Breast epithelium (tissue), 4 donors: ENCODE measurements around the gene PDCD1LG2. TPM values are rescaled to one million over a fixed set of nuclear protein-coding genes. Genes with fewer than 3 reads are reported as not detected.

Experiments
- DNase-seq, 2 donors: peaks; one replicate each; pipeline ENCODE4 v3.0.0-alpha.2; 2019; ENCODE audit warnings: low spot score in 2 of 2
- H3K27ac ChIP-seq, 2 donors: fragments of 200-600 bp; sonication (generic) in 1 of 2; one replicate each; pipeline ENCODE4 v1.5.1; 2016 to 2019; ENCODE audit warnings: mild to moderate bottlenecking in 1 of 2
- H3K27me3 ChIP-seq, 2 donors: fragments of 200-600 bp; sonication (generic) in 1 of 2; one replicate each; pipeline versions ENCODE4 v1.5.1 to v1.6.0; 2017 to 2019; ENCODE audit warnings: control low read depth in 1 of 2, mild to moderate bottlenecking in 1 of 2
- H3K36me3 ChIP-seq: fragments of 200-600 bp; one replicate; pipeline ENCODE4 v1.5.1; 2019
- H3K4me1 ChIP-seq, 2 donors: fragments of 200-600 bp; sonication (generic); one replicate each; pipeline ENCODE4 v1.5.1; 2016 to 2019; ENCODE audit warnings: control low read depth in 1 of 2
- H3K4me3 ChIP-seq, 3 donors: fragments of 200-600 bp; sonication (generic); 1 replicate in 2 of 3; 2 replicates in 1 of 3; pipeline ENCODE4 v1.5.1; 2016 to 2019; ENCODE audit warnings: mild to moderate bottlenecking in 3 of 3, moderate library complexity in 2 of 3
- H3K9me3 ChIP-seq, 2 donors: fragments of 200-600 bp; sonication (generic) in 1 of 2; one replicate each; pipeline ENCODE4 v1.5.1; 2016 to 2019; ENCODE audit warnings: control low read depth in 1 of 2
- CTCF ChIP-seq, 3 donors: fragments of 450-650 bp; IDR thresholded peaks; one replicate each; pipeline ENCODE4 v1.5.1; 2016 to 2017; ENCODE audit warnings: antibody characterized with exemption in 3 of 3, mild to moderate bottlenecking in 3 of 3, moderate library complexity in 3 of 3
- POLR2A ChIP-seq: fragments of 450-650 bp; IDR thresholded peaks from one replicate; pipeline ENCODE4 v1.6.1; 2016; ENCODE audit warnings: antibody characterized with exemption, mild to moderate bottlenecking, moderate library complexity
- POLR2AphosphoS5 ChIP-seq, 3 donors: sonication (generic); formaldehyde crosslinking; IDR thresholded peaks; one replicate each; pipeline ENCODE4 v1.6.1; 2017; ENCODE audit warnings: antibody characterized with exemption in 3 of 3
- intact Hi-C: fragments of 100-400 bp; cut with DNase I; formaldehyde crosslinking; loops from one replicate; pipeline ENCODE4 v1.15.1; 2023; ENCODE audit warnings: low total_unique reads
- total RNA-seq, 3 donors: library from RNA; depleted of rRNA; stranded (reverse); fragments of >200 nt; gene quantifications; one replicate each; pipeline ENCODE4 v1.1.0, GENCODE V29; 2016

The PDCD1LG2 gene
- total RNA-seq, 3 donors from 2014 or later: 1.6 to 8.0 (median 3.3) TPM

DNA sequence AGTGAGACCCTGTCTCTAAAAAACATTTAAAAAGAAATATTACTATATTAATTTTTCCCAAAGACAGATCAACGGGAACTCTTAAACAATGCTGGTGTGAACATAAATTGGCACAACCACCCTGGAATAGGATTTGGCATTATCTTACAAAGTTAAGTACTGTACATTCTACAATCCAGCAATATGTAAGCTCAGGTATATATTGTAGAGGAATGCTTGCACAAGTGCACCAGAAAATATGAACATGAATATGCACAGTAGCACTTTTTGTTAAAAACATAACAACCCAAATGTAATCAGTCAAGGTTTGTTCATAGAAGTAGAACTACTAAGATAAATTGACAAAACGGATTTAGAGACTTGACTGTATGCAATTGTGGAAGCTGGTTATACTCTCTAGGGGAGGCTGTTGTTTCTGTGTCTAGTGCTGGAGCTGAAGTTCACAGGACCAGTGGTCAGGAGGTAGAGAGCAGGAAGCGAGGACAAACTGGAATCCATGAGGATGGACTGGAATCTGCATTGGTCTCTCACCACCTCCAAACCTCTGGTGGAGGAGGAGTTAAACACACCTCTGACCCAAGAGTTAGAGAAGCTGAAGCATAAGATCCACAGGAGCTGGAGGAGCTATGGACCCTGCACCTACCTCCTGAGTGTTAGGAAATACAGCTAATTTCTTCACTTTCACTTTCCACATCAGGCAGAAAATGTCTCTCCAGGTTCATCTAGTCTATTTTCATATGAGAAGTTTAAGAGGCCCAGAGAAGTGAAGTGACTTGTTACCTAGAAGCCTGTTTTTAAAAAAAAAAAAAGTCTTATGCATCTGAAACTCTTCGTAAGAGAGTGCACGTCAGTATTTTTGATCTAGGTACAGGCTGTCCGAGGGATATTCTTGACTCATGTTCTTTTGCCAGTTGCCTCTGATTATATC, 98.2 kb downstream of the PDCD1LG2 start:
- intact Hi-C loops: no loop called here
- H3K27ac ChIP-seq: peak overlapping the region; percentile 63 to 83

GRCh38 chr9:5609226-5609596, 98.9 kb downstream of the PDCD1LG2 start:
- intact Hi-C loops: no loop called here

More for the DNA sequence above, 98.2 kb downstream of the PDCD1LG2 start:
- Histone ChIP-seq H3K4me3 (peak overlapping the region; percentile 30 to 67 (median 43)), H3K9me3 (no peaks in the 10 kb centered on the region), H3K4me1 (no peaks in the 10 kb centered on the region), H3K36me3 (no peaks in the 10 kb centered on the region), H3K27me3 (no peaks in the 10 kb centered on the region)
- TF ChIP-seq POLR2A (no peak), POLR2AphosphoS5 (IDR thresholded peaks at IDR 0.05) (peak in 1 of 3 donors; percentile 24)
- DNase-seq: no peak

GRCh38 chr9:5610491-5610890, 100.2 kb downstream of the PDCD1LG2 start:
- no peak for TF ChIP-seq CTCF (IDR thresholded peaks at IDR 0.05)
- TF ChIP-seq POLR2AphosphoS5 (IDR thresholded peaks at IDR 0.05): no peak
- TF ChIP-seq POLR2A: no peak
- Histone ChIP-seq H3K4me3 (no peak overlapping the region), H3K4me1 (no peaks in the 10 kb centered on the region), H3K9me3 (no peaks in the 10 kb centered on the region), H3K36me3 (no peaks in the 10 kb centered on the region), H3K27me3 (no peaks in the 10 kb centered on the region), H3K27ac (no peak overlapping the region)
- no peak for DNase-seq
- intact Hi-C loops: no loop called here

More at GRCh38 chr9:5609226-5609596, 98.9 kb downstream of the PDCD1LG2 start:
- TF ChIP-seq POLR2A: no peak
- no peak for TF ChIP-seq CTCF (IDR thresholded peaks at IDR 0.05)
- no peak for TF ChIP-seq POLR2AphosphoS5 (IDR thresholded peaks at IDR 0.05)
- Histone ChIP-seq H3K27ac (peak overlapping the region in 1 of 2 donors; percentile 5), H3K9me3 (no peaks in the 10 kb centered on the region), H3K27me3 (no peaks in the 10 kb centered on the region), H3K4me1 (no peaks in the 10 kb centered on the region), H3K36me3 (no peaks in the 10 kb centered on the region), H3K4me3 (peak overlapping the region; percentile 30 to 67 (median 43))
- no peak for DNase-seq

- no peak for DNase-seq
- intact Hi-C loops: no loop called here
- no peak for TF ChIP-seq CTCF (IDR thresholded peaks at IDR 0.05)
- H3K27ac ChIP-seq: peak overlapping the region; percentile 27 to 33
- H3K4me3 ChIP-seq: no peak overlapping the region
- no peaks in the 10 kb centered on the region for H3K4me1 ChIP-seq
- H3K27me3 ChIP-seq: no peaks in the 10 kb centered on the region
- no peaks in the 10 kb centered on the region for H3K36me3 ChIP-seq
- H3K9me3 ChIP-seq: no peaks in the 10 kb centered on the region
Measured at GRCh38 chr9:5611321-5612184, 101.2 kb downstream of the PDCD1LG2 start.

DNA sequence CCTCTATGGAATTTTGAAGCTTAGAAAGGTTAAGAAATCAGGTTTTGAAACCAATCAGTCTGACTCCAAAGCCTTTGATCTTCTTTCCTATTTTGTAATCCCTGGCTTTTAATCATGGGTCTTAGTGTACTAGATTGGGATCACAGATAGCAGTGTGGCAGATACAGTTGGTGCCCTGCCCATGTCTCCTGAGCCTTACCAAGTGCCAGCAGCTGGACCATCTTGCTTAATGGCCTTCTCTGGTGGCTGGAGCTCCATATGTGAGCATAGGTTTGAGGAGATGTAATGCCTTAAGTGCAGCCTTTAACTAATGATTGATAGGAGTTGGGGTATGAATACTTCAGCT, 101.8 kb downstream of the PDCD1LG2 start:
- no peaks in the 10 kb centered on the region for H3K27me3 ChIP-seq
- no peaks in the 10 kb centered on the region for H3K36me3 ChIP-seq
- H3K4me1 ChIP-seq: no peaks in the 10 kb centered on the region
- TF ChIP-seq CTCF (IDR thresholded peaks at IDR 0.05) (no peak), POLR2AphosphoS5 (IDR thresholded peaks at IDR 0.05) (no peak), POLR2A (no peak)
- H3K27ac ChIP-seq: peak overlapping the region; percentile 27 to 33
- intact Hi-C loops: no loop called here
- no peaks in the 10 kb centered on the region for H3K9me3 ChIP-seq
- DNase-seq: no peak
- H3K4me3 ChIP-seq: no peak overlapping the region
